Hepatocyte (in vitro differentiated cells): ENCODE data around the gene THSD4.

Experiments
- EZH2 ChIP-seq: fragments of 200-600 bp; sonication (generic); IDR thresholded peaks from 2 replicates; pipeline ENCODE4 v1.6.1; 2016; ENCODE audit warnings: antibody characterized with exemption, mild to moderate bottlenecking, borderline replicate concordance
- TF ChIP-seq, protein P1 (sequence below): fragments of 200-600 bp; sonication (generic); IDR thresholded peaks from 2 replicates; pipeline ENCODE4 v1.5.1; 2016; ENCODE audit warnings: antibody characterized with exemption, mild to moderate bottlenecking; ENCODE audit not compliant: poor library complexity

DNA sequence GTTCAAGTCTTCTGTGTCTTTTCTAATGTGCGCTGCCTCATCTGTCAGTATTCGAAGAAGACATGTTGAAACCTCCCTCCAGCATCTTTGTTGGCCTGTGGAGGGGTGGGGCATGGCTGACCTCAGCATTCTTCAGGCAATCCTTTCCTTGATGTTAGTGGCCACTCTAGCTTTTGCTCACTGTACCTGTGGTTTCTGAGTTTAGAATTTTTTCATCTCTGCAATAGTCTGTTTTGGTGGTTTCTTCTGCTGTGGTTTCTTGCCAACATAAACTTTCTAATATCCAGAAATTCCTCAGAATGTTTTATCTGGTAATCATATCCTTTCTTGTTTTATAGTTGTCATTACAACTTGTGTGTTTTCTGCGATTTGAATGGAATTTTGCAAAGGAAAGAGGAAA lies 443.8 kb downstream of the THSD4 start:
- TF ChIP-seq EZH2 = no peak
- TF ChIP-seq, protein P1, sequence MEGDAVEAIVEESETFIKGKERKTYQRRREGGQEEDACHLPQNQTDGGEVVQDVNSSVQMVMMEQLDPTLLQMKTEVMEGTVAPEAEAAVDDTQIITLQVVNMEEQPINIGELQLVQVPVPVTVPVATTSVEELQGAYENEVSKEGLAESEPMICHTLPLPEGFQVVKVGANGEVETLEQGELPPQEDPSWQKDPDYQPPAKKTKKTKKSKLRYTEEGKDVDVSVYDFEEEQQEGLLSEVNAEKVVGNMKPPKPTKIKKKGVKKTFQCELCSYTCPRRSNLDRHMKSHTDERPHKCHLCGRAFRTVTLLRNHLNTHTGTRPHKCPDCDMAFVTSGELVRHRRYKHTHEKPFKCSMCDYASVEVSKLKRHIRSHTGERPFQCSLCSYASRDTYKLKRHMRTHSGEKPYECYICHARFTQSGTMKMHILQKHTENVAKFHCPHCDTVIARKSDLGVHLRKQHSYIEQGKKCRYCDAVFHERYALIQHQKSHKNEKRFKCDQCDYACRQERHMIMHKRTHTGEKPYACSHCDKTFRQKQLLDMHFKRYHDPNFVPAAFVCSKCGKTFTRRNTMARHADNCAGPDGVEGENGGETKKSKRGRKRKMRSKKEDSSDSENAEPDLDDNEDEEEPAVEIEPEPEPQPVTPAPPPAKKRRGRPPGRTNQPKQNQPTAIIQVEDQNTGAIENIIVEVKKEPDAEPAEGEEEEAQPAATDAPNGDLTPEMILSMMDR = no peak
